GM18520 (cell line): ENCODE data around the gene UIMC1.
A peak's percentile ranks its signal among the peaks of the same experiment; 100 is the strongest.
"Not testable (repeated sequence)": the region's sequence is repeated elsewhere in the genome, so short reads cannot be mapped to it uniquely, and the experiment has no call there.

Source experiments
- ATAC-seq: cut with Tn5 transposase; IDR thresholded peaks from one replicate; pipeline ENCODE4 v1.9.1; 2021; ENCODE audit not compliant: unreplicated experiment

UIMC1 gene

DNA sequence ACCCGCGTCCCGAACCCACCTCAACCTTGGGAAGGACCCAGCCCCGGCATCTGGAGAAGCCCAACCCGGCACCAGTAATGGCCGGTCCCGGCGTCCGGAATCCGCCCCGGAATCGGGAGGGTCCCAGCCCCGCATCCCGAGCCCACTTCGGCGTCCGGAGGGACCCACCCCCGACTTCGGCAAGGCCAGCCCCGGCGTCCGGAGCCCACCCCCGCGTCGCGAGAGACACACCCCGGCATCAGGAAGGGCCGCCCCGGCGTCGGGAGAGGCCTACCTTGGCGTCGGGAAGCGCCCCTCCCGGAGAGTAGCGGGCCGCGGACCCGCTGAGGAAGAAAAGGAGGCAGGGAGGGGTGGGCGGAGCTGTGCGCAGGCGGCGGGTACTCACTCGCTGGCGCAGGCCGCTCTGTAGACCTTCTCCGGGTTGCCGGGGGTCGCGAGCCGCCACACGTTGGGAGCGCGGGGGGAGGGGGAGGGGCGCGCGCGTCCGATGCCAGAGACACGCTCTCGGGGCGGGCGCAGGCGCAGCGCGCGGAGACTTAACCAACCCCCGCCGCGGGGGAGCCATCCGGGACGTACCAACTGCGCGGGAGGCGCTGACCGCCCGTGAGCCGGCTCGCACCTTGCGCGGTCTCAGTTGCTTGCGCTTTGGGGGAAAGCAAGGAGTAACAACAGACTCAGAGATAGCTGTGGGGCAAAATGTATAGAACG, at the start of gene UIMC1:
UIMC1 (minus strand) TSS at position 515 of the 708 bp plus-strand sequence. CDS start 24,164 bp downstream, outside the sequence.
- peak; percentile 68 for ATAC-seq

DNA sequence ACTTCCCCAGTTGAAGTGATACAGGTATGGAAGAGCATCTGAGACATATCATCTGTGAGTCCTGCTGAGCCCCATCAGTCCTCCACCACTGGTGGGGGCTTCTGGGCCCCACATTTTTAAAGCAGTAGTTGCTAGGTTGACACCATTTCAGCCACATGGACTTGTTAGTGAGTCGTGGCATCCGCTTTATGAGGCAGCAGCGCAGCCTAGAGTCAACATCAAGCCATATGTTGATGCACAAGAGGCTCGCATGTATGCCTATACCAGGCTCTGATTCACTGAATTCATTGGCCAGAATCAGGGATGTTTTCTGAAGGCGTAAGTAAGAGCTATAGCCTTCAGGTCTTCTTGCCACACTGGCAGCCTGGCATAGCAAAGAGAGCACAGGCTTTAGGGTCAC, 42.7 kb upstream of the UIMC1 start:
- ATAC-seq, result no peak

DNA sequence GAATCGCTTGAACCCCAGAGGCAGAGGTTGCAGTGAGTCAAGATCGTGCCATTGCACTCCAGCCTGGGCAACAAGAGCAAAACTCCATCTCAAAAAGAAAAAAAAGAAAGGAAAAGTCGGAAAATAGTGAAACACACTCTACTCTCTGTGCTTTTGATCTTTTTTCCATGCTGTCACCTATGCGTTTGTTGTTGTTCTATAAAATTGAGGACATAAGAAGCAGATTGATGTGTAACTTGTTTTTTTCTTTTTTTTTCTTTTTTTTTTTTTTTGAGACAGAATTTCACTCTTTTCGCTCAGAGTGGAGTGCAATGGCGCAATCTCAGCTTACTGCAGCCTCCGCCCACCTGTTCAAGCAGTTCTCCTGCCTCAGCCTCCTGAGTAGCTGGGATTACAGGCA, 42.0 kb upstream of the UIMC1 start:
- not testable (repeated sequence) for ATAC-seq

DNA sequence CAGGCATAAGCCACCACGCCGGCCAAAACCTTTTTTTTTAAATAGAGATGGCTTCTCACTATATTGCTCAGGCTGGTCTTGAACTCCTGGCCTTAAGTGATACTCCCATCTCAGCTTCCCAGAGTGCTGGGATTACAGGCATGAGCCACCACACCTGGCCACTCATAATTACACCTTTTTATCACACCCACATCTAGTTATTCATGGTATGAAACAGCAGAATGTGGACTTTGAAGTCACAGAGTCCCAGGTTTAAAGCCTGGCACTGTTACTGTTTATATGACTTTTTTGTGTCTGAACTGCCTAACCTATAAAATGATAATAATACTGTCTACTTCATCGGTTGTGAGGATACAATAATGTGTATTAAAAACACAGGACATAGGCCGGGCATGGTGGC, 39.1 kb upstream of the UIMC1 start:
- ATAC-seq, result no peak

DNA sequence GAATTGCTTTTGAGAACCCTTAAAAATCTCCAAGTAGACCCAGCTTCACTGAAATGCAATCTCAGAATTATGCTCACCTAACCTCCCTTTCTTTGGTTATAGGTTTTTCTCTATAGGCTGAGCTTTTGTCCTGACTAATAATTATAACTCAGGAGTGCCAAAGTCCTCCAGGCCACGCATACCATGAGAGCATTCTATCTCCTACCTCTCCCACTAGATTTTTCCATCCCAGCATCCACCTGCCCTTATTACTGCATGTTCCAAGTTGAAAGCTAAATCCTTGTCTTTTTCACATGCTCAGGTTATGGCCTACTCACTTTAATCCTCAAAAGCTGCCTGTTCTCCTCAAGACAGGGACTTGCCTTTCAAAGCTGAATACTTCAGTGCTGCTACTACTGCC, 38.1 kb upstream of the UIMC1 start:
- no peak for ATAC-seq

DNA sequence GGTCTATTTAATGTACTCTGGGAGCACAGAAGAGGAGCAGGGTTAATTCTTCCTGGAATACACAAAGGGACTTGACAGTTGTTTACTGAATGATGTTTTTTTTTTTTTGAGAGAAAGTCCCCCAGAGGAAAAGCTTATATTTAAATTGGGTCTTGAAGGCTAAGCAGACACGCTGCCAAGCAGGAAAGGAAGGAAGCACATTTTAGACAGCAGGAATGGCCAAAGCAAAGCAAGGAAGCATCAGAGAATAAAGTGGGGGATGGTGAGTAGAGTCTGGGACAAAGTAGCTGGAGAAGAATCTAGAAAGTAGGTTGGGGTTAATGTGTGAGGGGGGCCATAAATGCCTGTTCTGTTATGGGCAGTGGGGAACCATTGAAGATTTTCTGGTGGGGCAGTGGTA, 37.4 kb upstream of the UIMC1 start:
- no peak for ATAC-seq

DNA sequence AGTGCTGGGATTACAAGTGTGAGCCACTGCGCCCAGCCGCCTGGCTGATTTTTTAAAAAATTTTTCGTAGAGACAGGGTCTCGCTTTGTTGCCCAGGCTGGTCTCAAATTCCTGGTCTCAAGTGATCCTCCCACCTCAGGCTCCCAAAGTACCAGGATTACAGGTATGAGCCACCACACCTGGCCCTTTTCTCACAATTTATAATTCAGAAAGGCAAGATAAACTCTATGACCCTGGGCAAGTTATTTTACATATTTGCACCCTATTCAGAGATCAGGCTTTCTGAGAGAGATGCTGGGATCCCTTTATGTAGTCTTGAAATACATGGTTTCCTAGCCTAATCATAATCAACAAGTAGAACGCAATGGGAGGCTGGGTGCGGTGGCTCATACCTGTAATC, 36.5 kb upstream of the UIMC1 start:
- no peak for ATAC-seq

DNA sequence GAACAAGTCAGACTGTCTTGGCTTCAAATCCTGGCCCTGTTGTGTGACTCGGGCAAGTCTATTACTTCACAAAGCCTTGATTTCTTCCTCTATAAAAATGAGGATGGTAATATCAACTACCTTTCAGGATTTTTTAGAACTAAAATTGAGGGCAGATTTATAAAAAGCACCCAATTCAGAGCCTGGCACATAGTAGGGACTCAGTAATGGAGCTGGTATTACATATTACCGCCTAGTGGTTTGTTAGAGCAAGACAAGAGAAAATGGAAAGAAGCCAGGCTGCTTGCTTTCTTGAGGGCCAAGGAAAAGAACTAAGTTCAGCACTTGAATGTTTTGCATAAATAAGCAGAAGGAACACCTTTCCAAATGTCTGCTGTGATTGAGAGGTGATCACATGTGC, 35.4 kb upstream of the UIMC1 start:
- no peak for ATAC-seq

DNA sequence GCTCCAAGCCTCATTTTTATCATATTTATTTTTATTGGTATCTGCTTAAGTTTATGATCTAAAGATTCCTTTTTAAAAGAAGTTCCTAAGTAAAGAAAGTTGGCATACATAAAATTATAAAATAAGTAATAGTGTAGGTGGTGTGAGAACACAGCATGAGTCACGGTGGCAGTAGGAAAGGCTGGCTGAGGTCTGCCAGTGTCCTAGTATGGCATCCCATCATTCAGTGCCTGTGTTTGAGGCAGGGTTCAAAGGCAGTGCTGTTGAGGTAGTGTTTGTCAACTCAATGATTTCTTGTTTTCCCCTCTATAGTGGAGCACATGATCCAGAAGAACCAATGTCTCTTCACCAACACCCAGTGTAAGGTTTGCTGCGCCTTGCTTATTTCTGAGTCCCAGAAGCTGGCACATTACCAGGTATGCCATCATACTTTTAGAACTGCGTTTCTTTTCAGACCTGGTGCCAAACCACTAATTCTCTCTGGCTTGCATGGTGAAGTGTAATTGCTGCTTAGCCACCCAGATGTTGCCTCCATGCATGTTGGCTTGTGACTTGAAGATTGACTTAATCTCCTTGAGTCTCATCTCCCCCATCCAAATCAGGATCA, 34.3 kb upstream of the UIMC1 start:
- no peak for ATAC-seq

DNA sequence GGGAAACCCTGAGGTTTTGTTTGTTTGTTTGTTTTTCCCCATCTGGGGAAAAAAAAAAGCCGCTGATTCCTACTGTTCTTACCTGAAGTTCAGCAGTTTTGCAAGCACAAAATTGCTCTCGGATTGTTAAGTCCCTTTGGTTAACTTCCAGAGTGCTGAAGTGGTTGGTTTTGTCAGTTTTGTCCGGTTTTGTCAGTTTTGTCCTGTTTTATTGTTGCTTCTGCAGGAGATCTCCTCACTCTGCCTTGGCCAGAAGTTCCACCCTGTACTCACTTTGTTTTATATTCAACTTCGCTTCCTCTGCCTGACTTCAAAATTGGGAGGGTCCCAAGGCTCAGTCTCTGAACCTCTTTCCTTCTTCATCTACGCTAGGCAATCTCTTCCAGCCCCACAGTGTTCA, 30.3 kb upstream of the UIMC1 start:
- ATAC-seq, result no peak

DNA sequence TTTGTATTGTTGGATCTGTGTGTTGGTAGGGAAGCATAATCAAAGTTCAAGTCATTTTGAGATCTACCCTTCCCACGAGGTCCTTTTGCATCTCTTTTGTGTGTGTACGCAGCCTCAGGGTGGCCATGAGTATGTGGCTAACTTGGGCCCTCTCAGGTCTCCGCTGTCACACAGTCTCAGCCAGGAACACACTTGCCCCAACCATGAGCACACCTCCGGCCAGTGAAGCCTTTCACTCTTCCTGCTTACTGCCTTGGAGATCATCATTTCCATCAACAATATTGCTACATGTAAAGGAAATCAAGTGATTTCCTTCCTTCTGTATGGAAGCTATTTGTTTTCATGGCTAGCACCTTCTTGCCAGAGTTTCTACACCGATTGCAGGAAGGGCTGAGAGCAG, 29.9 kb upstream of the UIMC1 start:
- no peak for ATAC-seq

DNA sequence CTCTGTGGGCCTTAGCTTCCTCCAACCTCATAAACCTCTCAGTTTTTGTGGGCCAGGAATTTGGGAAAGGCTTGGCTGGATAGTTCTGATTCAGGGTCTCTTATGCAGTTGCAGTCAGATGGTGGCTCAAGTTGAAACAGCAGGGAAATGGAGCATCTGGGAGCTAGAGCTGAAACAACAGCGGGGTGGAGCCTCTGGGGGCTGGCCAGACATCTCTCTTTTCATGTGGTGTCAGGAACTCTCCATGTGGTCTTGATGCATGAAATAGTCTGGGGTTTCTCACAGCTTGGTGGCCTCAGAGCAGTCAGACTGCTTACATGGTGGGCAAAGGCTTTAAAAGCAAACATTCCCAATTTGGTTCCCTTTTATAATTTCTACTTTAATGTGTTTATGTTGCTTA, 29.4 kb upstream of the UIMC1 start:
- ATAC-seq, result no peak

DNA sequence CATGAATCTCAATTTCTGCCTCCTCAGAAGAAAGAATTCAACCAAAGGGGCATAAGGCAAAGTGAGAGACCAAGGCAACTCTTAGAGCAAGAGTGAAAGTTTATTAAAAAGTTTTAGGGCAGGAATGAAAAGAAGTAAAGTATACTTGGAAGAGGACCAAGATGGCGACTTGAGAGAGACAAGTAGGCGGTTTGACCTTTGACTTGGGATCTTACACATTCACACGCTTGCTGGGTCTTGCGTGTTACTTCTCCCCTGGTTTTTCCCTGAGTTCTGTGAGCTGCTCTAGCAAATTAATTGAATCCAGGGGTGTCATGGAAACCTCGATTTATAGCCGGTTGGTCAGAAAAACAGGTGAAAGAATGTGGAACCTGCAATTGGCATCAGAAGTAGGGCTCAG, 22.9 kb upstream of the UIMC1 start:
- ATAC-seq, result no peak

DNA sequence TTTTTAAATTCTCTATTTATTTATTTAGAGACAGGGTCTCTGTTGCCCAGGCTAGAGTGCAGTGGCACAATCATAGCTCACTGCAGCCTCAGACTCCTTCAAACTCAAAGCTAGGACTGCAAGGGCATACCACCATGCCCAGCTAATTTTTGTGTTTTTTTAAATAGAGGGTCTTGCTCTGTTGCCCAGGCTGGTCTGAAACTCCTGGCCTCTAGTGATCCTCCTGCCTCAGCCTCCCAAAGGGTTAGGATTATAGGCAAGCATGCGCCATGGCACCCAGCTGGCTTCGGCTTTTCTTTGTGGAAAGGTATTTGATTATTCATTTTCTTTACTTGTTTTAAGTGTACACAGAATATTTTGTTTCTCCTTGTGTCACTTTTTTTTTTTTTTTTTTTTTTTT, 21.1 kb upstream of the UIMC1 start:
- ATAC-seq, result no peak

DNA sequence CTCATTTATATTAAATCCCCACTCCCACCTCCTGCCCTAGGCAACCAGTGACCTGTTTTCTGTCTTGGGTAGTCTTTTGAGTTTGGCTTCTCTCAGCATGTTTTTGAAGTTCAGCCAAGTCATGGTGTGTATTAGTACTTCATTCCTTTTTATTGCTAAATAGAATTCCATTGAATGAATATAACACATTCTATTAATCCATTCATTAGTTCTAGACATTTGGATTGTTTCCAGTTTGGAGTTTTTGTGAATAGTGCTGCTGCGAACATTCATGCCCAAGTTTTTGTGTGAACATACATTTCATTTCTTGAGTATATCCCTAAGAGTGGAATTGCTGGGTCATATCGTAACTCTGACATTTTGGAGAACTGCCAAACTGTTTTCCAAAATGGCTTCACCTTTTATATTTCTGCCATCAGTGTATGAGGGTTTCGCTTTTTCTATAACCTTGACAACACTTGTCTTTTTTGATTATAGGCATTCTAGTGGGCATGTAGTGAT, 18.6 kb upstream of the UIMC1 start:
- no peak for ATAC-seq

DNA sequence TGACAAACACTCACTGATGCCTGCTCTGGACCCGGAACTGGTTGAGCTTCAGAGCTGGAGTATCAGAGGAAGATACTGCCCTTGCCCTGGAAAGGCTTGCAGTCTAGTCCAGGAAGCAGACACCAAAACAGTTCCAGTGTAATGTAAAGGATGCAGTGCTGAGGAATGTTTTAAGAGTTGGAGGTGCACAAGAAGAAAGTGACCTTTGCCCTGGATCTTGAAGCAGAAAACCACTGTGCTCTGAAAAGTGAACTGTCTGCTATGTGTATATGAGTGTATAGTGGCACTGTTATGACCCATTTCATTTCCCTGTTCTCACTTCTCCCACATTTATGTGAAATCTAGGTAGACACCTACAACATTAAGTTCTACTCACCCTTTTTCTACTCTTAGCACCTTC, 18.0 kb upstream of the UIMC1 start:
- ATAC-seq, result no peak

DNA sequence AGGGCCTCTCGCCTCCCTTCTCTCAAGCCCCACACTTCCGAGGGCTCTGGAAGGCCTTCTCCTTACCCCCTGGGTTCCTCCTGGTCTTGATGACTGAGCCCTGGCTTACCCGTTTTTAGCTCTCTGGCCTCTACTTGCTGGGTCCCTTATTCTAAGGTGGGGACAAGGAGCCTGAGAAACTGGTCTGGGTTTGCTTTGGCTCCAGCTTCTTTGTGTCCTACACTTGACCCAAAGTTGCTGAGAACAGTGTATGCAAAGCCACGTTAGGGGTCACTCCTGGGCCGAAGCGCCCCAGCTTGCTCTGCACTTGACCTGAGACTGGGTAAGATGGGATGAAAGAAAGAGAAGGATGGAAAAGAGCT, 16.7 kb upstream of the UIMC1 start:
- ATAC-seq, result no peak

DNA sequence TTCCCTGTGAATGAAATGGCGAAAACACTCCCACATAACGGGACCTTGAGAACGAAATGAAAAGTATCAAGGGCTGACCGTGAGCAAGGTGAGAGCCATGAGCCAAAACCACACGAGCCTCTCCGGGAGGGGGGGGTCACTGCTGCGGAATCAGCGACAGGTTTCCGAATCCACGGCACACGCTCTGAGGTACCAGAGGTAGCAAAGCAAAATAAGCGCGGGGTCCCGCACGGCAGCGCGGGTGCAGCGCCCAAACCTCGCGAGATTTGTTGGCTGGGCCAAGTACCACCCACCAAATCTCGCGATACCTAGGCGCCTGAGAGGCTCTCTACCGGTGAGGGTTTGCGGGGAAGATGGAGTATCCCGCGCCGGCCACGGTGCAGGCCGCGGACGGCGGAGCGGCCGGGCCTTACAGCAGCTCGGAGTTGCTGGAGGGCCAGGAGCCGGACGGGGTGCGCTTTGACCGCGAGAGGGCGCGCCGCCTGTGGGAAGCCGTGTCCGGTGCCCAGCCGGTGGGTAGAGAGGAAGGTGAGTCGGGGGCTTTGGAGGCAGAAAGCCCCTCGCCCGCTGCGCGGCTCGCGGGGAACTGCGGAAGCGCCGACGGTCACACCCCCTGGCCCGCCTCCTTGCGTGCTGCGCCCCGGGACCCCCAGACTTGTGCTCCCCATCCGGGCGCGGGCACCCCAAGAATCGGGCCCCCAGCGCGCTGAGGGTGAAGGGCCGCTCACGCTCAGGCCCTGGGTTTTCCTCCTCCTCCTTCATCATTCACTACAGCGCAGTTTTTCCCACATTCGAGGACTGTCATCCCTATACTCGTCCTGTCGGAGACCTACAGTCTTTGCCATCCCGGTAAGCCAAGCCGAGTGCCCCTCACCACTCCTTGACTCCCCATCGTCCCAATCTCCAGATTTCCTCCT, 16.1 kb upstream of the UIMC1 start, which contains the start of gene ZNF346:
ZNF346 (plus strand) TSS at position 311 of the 917 bp plus-strand sequence; CDS start at position 354, 43 bp downstream.
- peak; percentile 86 for ATAC-seq

DNA sequence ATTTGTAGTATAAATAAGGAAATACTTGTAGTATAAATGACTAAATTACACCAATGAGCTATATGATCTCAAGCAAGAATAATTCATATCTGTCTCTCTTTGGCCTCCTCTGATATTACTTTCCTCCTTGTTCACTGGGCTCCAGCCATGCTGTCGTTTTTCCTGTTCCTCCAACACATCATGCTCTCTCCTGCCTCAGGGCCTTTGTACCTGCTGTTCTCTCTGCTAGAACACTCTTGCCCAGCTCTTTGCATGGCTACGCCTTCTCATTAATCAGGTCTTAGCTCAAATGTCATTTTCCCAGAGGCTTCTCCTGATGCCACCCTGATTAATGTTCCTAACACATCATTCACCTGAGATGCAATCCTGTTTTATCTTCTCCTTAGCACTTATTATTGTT, 13.5 kb upstream of the UIMC1 start:
- no peak for ATAC-seq

DNA sequence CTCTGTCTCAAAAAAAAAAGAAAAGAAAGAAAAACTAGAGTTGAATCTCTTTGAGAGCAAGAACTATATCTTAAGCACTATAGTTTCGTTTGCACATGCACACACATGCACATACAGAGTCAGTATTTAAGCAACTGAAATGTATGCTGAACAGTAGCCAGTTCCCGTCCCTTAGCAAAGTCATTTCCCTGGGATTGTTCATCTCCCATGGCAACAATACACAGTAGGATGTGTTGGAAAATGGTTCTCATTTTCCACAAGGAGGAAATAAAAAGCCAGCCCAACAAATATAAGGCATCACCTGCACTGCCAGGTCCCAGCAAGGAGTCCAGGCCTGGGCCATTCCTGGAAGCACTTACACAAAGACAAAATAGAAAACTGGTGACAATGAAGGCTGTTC, 11.8 kb upstream of the UIMC1 start:
- ATAC-seq, result no peak

DNA sequence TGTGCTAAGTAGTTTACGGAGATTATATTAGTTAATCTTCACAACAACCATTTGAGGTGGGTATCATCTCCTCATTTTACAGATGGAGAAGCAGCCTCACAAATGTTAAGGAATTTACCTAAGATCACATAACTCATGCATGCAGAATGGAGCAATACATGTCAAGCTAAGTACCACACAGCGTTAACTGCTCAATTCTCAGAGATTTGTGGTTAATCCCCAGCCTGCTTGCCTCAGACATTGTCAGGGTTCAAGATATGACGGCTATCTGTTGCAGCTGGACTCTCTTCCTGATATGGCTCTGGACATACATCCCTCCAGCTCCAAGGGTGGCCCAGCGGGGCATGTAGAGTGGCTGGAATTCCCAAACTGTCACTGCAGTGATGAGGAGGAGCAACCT, 8.6 kb upstream of the UIMC1 start:
- ATAC-seq, result no peak

DNA sequence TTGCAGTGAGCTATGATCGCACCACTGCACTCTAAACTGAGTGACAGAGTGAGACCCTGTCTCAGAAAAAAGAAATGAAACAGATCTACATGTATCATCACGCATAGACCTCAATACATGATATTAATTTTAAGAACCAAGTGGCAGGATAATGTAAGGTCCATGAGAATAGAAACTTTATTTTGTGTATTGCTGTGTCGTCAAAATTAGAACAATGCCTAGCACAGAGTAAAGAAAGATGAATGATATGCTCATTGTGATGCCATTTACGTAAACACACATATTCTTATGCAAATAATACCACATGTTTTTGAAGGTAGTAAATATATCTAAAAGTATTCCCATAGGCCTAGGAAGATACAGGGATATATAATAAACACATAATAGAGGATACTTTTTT, 3.6 kb upstream of the UIMC1 start:
- no peak for ATAC-seq
